Activated CD4-positive, alpha-beta T cell treated with anti-CD3 and anti-CD28 coated beads for 36 hours (primary cell): ENCODE data around the gene RPL36. TPM values are rescaled to one million over a fixed set of nuclear protein-coding genes. Genes with fewer than 3 reads are reported as not detected.
"Not testable (repeated sequence)": the region's sequence is repeated elsewhere in the genome, so short reads cannot be mapped to it uniquely, and the experiment has no call there.

Source experiments
- ATAC-seq: fragments of 200-7000 bp; cut with Tn5 transposase; one replicate; pipeline ENCODE4 v1.10.0; 2021; ENCODE audit warnings: mild to moderate bottlenecking, moderate library complexity
- CTCF ChIA-PET: fragments of 350-600 bp; sonication (Branson Sonifier 250); formaldehyde crosslinking; loops from one replicate; lab custom pipeline; 2021; ENCODE audit warnings: antibody characterized with exemption; lab: Charles Lee
- POLR2A ChIA-PET: fragments of 350-600 bp; sonication (Branson Sonifier 250); formaldehyde crosslinking; loops from one replicate; lab custom pipeline; 2021; ENCODE audit warnings: antibody characterized with exemption, inconsistent platforms; lab: Charles Lee
- DNase-seq: peaks from one replicate; pipeline ENCODE4 v3.0.0-alpha.2; 2020
- H3K27ac Mint-ChIP-seq: one replicate; pipeline ENCODE4 v1.8.0; 2021; ENCODE audit warnings: mixed read lengths
- H3K27me3 Mint-ChIP-seq: one replicate; pipeline ENCODE4 v1.8.0; 2021; ENCODE audit warnings: mixed read lengths
- H3K36me3 Mint-ChIP-seq: one replicate; pipeline ENCODE4 v1.8.0; 2021; ENCODE audit warnings: low read depth, mixed read lengths
- H3K4me1 Mint-ChIP-seq: one replicate; pipeline ENCODE4 v1.8.0; 2021; ENCODE audit warnings: mixed read lengths
- H3K4me3 Mint-ChIP-seq: one replicate; pipeline ENCODE4 v1.8.0; 2021; ENCODE audit warnings: mild to moderate bottlenecking, moderate library complexity, mixed read lengths
- H3K9me3 Mint-ChIP-seq: one replicate; pipeline ENCODE4 v1.8.0; 2021; ENCODE audit warnings: low read depth, mixed read lengths
- intact Hi-C, 2 experiments: fragments of 100-400 bp; cut with DNase I in 1 of 2; cut with micrococcal nuclease in 1 of 2; formaldehyde crosslinking; loops; one replicate each; pipeline versions ENCODE4 v1.14.2 to v1.15.1; 2022 to 2024; cut with DNase I, micrococcal nuclease
- total RNA-seq, 2 experiments: library from RNA; stranded (reverse); gene quantifications; one replicate each; pipeline ENCODE4 v1.2.3, GENCODE V29; 2021

The RPL36 gene
- total RNA-seq, 2 experiments from 2014 or later: 1,452 to 1,530 TPM

DNA sequence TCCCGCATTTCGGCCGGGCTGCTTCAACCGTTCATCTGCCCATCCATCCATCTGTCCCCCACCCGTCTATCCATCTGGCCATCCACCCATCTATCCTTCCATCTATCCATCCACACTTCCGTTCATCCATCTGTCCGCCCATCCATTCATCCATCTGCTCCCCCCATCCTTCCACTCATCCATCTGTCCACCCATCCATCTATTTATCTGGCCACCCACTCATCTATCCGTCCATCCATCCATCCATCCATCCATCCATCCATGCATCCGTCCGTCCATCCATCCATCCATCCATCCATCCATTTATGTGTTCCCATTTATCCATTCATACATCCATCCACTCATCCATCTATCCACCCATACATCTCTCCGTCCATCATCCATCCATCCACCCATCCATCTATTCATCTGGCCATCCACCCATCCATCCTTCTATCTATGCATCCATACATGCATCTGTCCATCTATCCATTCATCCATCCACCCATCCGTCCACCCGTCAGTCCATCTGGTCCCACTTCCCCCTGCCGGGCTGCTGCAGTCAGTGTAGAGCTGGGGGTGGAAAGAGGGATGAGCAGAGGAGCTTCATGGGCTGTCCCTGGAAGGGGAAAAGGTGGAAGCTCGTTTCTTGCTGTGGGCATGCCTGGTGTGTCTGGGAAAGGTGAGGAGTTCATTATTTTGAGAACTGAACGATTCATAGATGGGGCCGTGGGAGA is 8.5 kb upstream of the RPL36 start:
- intact Hi-C loops: loop anchor here (2.0 to 10.0 kb wide), 7 partner anchors 39 to 1697 kb away; partner anchors contain the start of genes CATSPERD (in 1 of the 2), DUS3L (in 1 of the 2), EEF2 (in 1 of the 2) and HDGFL2 (in 1 of the 2)
- no peaks in the 10 kb centered on the region for H3K27me3 Mint-ChIP-seq
- ChIA-PET CTCF (interaction anchor here (1.0 kb wide), 1 partner anchor 39 kb away, joined by 4 read pairs; the partner anchor contains the start of genes CATSPERD and LONP1), POLR2A (no interaction called here)
- DNase-seq (no peak), ATAC-seq (no peak)
- H3K4me3 Mint-ChIP-seq: peak overlapping the region; percentile 58
- H3K9me3 Mint-ChIP-seq: no peaks in the 10 kb centered on the region
- peaks cover 20% of the 10 kb centered on the region for H3K4me1 Mint-ChIP-seq
- H3K36me3 Mint-ChIP-seq: peaks cover 3% of the 10 kb centered on the region
- H3K27ac Mint-ChIP-seq: peak overlapping the region; percentile 33

DNA sequence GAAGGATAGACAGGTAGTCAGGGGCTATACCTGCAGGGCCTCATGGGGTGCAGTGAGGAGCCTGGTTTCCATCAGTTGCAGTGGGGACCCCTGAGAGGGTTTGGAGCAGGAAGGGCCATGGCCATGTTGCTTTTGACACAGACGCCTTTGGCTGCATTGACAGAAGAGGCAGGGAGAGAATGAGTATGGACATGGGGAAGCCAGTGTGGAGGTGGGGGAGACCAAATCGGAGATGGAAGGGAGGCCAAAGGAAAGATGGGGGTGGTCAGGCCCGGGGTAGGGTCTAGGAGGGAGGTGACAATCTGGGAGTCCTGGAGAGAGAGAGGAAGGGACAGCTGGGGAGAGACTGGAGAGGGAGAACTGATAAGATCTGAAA is 8.0 kb upstream of the RPL36 start:
- Mint-ChIP-seq H3K27me3 (no peaks in the 10 kb centered on the region), H3K36me3 (peaks cover 3% of the 10 kb centered on the region), H3K27ac (no peak overlapping the region), H3K4me3 (peak overlapping the region; percentile 58), H3K9me3 (no peaks in the 10 kb centered on the region), H3K4me1 (peaks cover 20% of the 10 kb centered on the region)
- no peak for DNase-seq
- intact Hi-C loops: loop anchor here in 1 of 2 experiments (5.0 to 10.0 kb wide), 4 partner anchors 295 to 1697 kb away; partner anchors contain the start of genes EEF2, HDGFL2, MPND and RANBP3
- no peak for ATAC-seq
- ChIA-PET CTCF (interaction anchor here (1.0 kb wide), 1 partner anchor 38 kb away, joined by 4 read pairs; the partner anchor contains the start of genes CATSPERD and LONP1), POLR2A (no interaction called here)

DNA sequence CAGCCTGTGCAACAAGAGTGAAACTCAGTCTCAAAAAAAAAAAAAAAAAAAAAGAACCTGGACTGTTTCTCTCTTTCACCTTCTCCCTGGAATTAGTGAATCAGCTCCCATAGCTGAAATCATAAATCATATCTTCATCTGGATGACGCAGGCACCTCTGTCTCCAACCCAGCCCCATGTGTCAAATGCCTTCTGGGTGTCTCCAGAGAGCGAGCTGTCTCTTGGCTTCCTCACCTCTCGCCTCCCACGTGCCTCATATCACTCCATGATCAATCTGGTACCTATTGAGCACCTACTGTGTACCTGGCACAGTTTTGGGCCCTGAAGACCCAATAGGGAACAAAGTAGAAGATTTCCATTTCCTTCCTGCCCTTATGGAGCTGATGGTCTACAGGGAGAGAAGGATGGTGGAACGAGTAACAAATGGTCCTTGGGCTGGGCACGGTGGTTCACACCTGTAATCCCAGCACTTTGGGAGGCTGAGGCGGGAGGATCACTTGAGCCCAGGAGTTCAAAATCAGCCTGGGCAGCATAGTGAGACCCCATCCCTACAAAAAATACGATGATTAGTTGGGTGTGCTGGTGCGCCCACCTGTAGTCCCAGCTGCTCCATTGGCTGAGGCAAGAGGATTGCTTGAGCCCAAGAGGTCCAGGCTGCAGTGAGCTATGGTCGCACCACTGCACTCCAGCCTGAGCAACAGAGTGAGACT is 6.8 kb upstream of the RPL36 start:
- DNase-seq (no peak), ATAC-seq (no peak)
- Mint-ChIP-seq H3K4me3 (no peak overlapping the region), H3K27ac (no peak overlapping the region), H3K36me3 (peaks cover 3% of the 10 kb centered on the region), H3K9me3 (no peaks in the 10 kb centered on the region), H3K4me1 (peaks cover 24% of the 10 kb centered on the region), H3K27me3 (no peaks in the 10 kb centered on the region)
- intact Hi-C loops: loop anchor here in 1 of 2 experiments (5.0 to 10.0 kb wide), 4 partner anchors 294 to 1699 kb away; partner anchors contain the start of genes EEF2, HDGFL2, MPND and RANBP3
- ChIA-PET POLR2A (no interaction called here), CTCF (interaction anchor here (0.8 kb wide), 1 partner anchor 17 kb away, joined by 4 read pairs; no protein-coding TSS in a partner anchor)

DNA sequence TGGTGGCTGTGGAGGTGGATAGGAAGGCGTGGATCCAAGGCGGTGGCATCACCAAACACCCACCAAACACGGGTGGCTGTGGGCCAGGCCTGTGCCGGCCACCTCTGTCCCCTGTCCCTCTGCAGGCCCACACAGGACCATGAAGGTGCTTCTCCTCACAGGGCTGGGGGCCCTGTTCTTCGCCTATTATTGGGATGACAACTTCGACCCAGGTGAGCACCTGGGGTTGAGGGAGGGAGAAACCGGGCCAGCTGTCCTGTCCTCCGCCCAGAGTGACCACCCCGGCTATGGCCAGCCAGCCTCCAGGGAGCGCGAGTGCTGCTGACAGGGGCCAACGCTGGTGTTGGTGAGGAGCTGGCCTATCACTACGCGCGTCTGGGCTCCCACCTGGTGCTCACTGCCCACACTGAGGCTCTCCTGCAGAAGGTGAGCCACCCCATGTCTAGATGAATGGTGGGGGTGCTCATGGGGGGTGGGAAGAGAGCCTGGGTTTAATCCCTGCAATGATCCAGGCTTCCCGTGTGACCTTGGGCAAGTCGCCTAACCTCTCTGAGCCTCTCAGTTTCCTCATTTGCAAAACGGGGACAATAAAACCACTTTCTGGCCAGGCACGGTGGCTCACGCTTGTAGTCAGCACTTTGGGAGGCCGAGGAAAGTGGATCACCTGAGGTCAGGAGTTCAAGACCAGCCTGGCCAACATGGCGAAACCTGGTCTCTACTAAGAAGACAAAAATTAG is 5.2 kb upstream of the RPL36 start:
- Mint-ChIP-seq H3K4me3 (no peak overlapping the region), H3K4me1 (peaks cover 26% of the 10 kb centered on the region), H3K27me3 (no peaks in the 10 kb centered on the region), H3K36me3 (no peaks in the 10 kb centered on the region), H3K27ac (no peak overlapping the region), H3K9me3 (no peaks in the 10 kb centered on the region)
- ATAC-seq (no peak), DNase-seq (no peak)
- ChIA-PET CTCF (no interaction called here), POLR2A (no interaction called here)
- intact Hi-C loops: loop anchor here in 1 of 2 experiments (5.0 to 10.0 kb wide), 6 partner anchors 292 to 1700 kb away; partner anchors contain the start of genes EEF2, HDGFL2, MPND and RANBP3

GRCh38 chr19:5686326-5686646 is 3.8 kb upstream of the RPL36 start:
- Mint-ChIP-seq H3K27ac (peak overlapping the region; percentile 79), H3K36me3 (peaks cover 12% of the 10 kb centered on the region), H3K27me3 (no peaks in the 10 kb centered on the region), H3K9me3 (no peaks in the 10 kb centered on the region), H3K4me1 (peaks cover 23% of the 10 kb centered on the region), H3K4me3 (peak overlapping the region; percentile 69)
- DNase-seq (no peak), ATAC-seq (no peak)
- ChIA-PET POLR2A (interaction anchor here (0.9 to 1.8 kb wide), 5 partner anchors 32 to 118 kb away, joined by 3 to 15 read pairs (median 9); partner anchors contain the start of genes CATSPERD, LONP1, SAFB and SAFB2), CTCF (interaction anchor here (1.3 to 2.1 kb wide), 4 partner anchors 10 to 64 kb away, joined by 4 to 14 read pairs (median 4); partner anchors contain the start of genes SAFB and SAFB2)
- intact Hi-C loops: loop anchor here in 1 of 2 experiments (1.0 to 10.0 kb wide), 6 partner anchors 104 to 1701 kb away; partner anchors contain the start of genes EEF2, MPND and ZBTB7A

DNA sequence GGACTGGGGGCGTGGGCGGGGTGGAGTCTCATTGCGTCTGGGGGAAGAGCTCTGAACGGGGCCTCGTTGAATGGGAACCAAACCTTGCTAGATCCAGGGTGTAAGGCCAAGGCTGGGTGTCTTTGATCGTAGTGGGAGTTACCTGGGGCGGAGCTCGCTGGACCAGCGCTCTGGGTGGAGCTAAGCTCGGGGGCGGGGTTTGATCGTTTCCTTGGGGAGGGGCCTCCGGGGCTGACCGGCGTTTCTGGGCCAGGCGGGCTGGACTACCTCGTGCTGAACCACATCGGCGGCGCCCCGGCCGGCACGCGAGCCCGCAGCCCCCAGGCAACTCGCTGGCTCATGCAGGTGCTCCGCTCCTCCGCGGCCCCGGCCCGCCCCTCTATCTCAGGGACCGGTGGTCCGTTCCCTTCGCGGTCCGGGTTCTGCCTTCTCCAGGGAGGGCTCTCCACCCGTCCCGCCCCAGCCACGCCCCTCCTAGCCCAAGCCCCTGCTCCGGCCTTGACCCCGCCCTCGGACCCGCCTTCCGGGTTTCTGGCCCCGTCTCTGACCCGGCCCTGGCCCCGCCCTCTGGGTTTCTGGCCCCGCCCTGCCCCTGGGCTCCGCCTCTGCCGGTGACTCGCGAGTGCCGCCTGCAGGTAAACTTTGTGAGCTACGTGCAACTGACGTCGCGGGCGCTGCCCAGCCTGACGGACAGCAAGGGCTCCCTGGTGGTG is 3.3 kb upstream of the RPL36 start:
- Mint-ChIP-seq H3K9me3 (no peaks in the 10 kb centered on the region), H3K36me3 (peaks cover 18% of the 10 kb centered on the region), H3K4me1 (peaks cover 18% of the 10 kb centered on the region), H3K27ac (peak overlapping the region; percentile 79), H3K27me3 (no peaks in the 10 kb centered on the region), H3K4me3 (peak overlapping the region; percentile 69)
- ATAC-seq (peak; percentile 61), DNase-seq (peak; percentile 100)
- ChIA-PET POLR2A (interaction anchor here (0.7 to 1.8 kb wide), 8 partner anchors 10 to 218 kb away, joined by 3 to 15 read pairs (median 6); partner anchors contain the start of genes CATSPERD, LONP1, SAFB and SAFB2), CTCF (interaction anchor here (0.6 to 2.1 kb wide), 8 partner anchors 11 to 118 kb away, joined by 3 to 14 read pairs (median 4); partner anchors contain the start of genes SAFB and SAFB2)
- intact Hi-C loops: loop anchor here in 1 of 2 experiments (1.0 to 10.0 kb wide), 7 partner anchors 103 to 1702 kb away; partner anchors contain the start of genes EEF2, MPND, VMAC and ZBTB7A

- peak overlapping the region; percentile 69 for H3K4me3 Mint-ChIP-seq
- intact Hi-C loops: loop anchor here in 1 of 2 experiments (1.0 to 10.0 kb wide), 5 partner anchors 217 to 1703 kb away; partner anchors contain the start of genes EEF2, MPND, VMAC and ZBTB7A
- DNase-seq (no peak), ATAC-seq (no peak)
- H3K27ac Mint-ChIP-seq: no peak overlapping the region
- POLR2A ChIA-PET: interaction anchor here (0.7 to 1.8 kb wide), 7 partner anchors 10 to 217 kb away, joined by 3 to 15 read pairs (median 3); partner anchors contain the start of genes CATSPERD, LONP1, SAFB and SAFB2
- H3K36me3 Mint-ChIP-seq: peaks cover 25% of the 10 kb centered on the region
- peaks cover 19% of the 10 kb centered on the region for H3K4me1 Mint-ChIP-seq
- no peaks in the 10 kb centered on the region for H3K9me3 Mint-ChIP-seq
- H3K27me3 Mint-ChIP-seq: no peaks in the 10 kb centered on the region
- CTCF ChIA-PET: interaction anchor here (0.6 to 2.1 kb wide), 9 partner anchors 12 to 119 kb away, joined by 3 to 14 read pairs (median 4); partner anchors contain the start of genes SAFB and SAFB2
Measured at GRCh38 chr19:5687360-5688198, 2.5 kb upstream of the RPL36 start.

GRCh38 chr19:5688262-5688881 is 1.7 kb upstream of the RPL36 start:
- intact Hi-C loops: loop anchor here in 1 of 2 experiments (5.0 to 10.0 kb wide), 4 partner anchors 1344 to 1704 kb away; partner anchors contain the start of genes EEF2, MPND and ZBTB7A
- H3K9me3 Mint-ChIP-seq, H3K27me3 Mint-ChIP-seq, POLR2A ChIA-PET, DNase-seq, H3K27ac Mint-ChIP-seq, ATAC-seq: not testable (repeated sequence)
- Mint-ChIP-seq H3K36me3 (peaks cover 33% of the 10 kb centered on the region), H3K4me1 (peaks cover 21% of the 10 kb centered on the region), H3K4me3 (peak overlapping the region; percentile 48)
- CTCF ChIA-PET: interaction anchor here (0.8 to 2.4 kb wide), 3 partner anchors 23 to 66 kb away, joined by 3 to 32 read pairs (median 4); partner anchors contain the start of genes CATSPERD, LONP1, SAFB and SAFB2
